Measurements from ENCODE around the gene KCNJ10. TPM values are rescaled to one million over a fixed set of nuclear protein-coding genes. Genes with fewer than 3 reads are reported as not detected.

The KCNJ10 gene
- total RNA-seq, 6 experiments from 2014 or later = 0.23 to 3.1 (median 0.31) TPM; not detected in 1

GRCh38 chr1:159953536-159954515 lies 116.1 kb downstream of the KCNJ10 start, which contains the start of gene SLAMF9:
Gene SLAMF9 (minus strand): TSS chr1:159954237. CDS start chr1:159954137, 100 bp downstream.
- Histone ChIP-seq H3K9me3 (no peaks in the 10 kb centered on the region), H3K4me3 (no peak within 1 kb of the TSS), H3K27ac (no peak within 1 kb of the TSS), H3K36me3 (no peaks in the 10 kb centered on the region), H3K4me1 (no peaks in the 10 kb centered on the region), H3K27me3 (no peaks in the 10 kb centered on the region)
- 60% methylated on average over 7 of the region's 11 CpGs for whole genome bisulfite sequencing (ENCODE audit: insufficient coverage, low coverage, low lambda C conversion rate, missing lambda C conversion rate)
- intact Hi-C loops (cut with DNase I) = no loop called here
- DNase-seq (no peak), ATAC-seq (peak in 3 of 4 donors; percentile 25 to 51 (median 44))
- TF ChIP-seq POLR2A (IDR thresholded peaks at IDR 0.05) (no peak), CTCF (IDR thresholded peaks at IDR 0.05) (no peak)

GRCh38 chr1:159952932-159953331 lies 117.0 kb downstream of the KCNJ10 start:
- DNase-seq (no peak), ATAC-seq (no peak)
- Histone ChIP-seq H3K4me3 (no peak overlapping the region), H3K9me3 (no peaks in the 10 kb centered on the region), H3K36me3 (no peaks in the 10 kb centered on the region), H3K27ac (no peak overlapping the region), H3K4me1 (no peaks in the 10 kb centered on the region), H3K27me3 (no peaks in the 10 kb centered on the region)
- 63% methylated on average over 3 of the region's 5 CpGs for WGBS (ENCODE audit: insufficient coverage, low coverage, low lambda C conversion rate, missing lambda C conversion rate)
- intact Hi-C loops (cut with DNase I) = no loop called here
- TF ChIP-seq CTCF (IDR thresholded peaks at IDR 0.05) (no peak), POLR2A (IDR thresholded peaks at IDR 0.05) (no peak)

GRCh38 chr1:159951551-159951950 lies 118.4 kb downstream of the KCNJ10 start:
- no peak for ATAC-seq
- TF ChIP-seq POLR2A (IDR thresholded peaks at IDR 0.05) (no peak), CTCF (IDR thresholded peaks at IDR 0.05) (no peak)
- no peaks in the 10 kb centered on the region for H3K36me3 ChIP-seq

GRCh38 chr1:159951016-159951415 lies 118.9 kb downstream of the KCNJ10 start:
- H3K27me3 ChIP-seq = no peaks in the 10 kb centered on the region
- H3K9me3 ChIP-seq = no peaks in the 10 kb centered on the region
- TF ChIP-seq CTCF (IDR thresholded peaks at IDR 0.05) (no peak), POLR2A (IDR thresholded peaks at IDR 0.05) (no peak)
- peaks cover 0 to 5% (median 0%) of the 10 kb centered on the region in 4 donors for H3K4me1 ChIP-seq
- DNase-seq (no peak), ATAC-seq (no peak)
- WGBS (ENCODE audit: insufficient coverage, low coverage, low lambda C conversion rate, missing lambda C conversion rate) = 81% methylated on average over 2 of the region's 2 CpGs
- no peaks in the 10 kb centered on the region for H3K36me3 ChIP-seq
- H3K27ac ChIP-seq = no peak overlapping the region
- no peak overlapping the region for H3K4me3 ChIP-seq
- intact Hi-C loops (cut with DNase I) = no loop called here

More at GRCh38 chr1:159951551-159951950, 118.4 kb downstream of the KCNJ10 start:
- Histone ChIP-seq H3K4me3 (no peak overlapping the region), H3K27me3 (no peaks in the 10 kb centered on the region), H3K4me1 (no peaks in the 10 kb centered on the region), H3K27ac (no peak overlapping the region), H3K9me3 (no peaks in the 10 kb centered on the region)
- 50% methylated on average over 1 of the region's 1 CpG for WGBS (ENCODE audit: insufficient coverage, low coverage, low lambda C conversion rate, missing lambda C conversion rate)
- intact Hi-C loops (cut with DNase I) = no loop called here
- no peak for DNase-seq

Measured in right lobe of liver (tissue), 6 donors.